Endodermal cell (in vitro differentiated cells): ENCODE data around the gene MBTPS1. TPM values are rescaled to one million over a fixed set of nuclear protein-coding genes. Genes with fewer than 3 reads are reported as not detected.

Source experiments
- DNase-seq: peaks from one replicate; pipeline ENCODE4 v3.0.0-alpha.2; 2017
- H3K27ac ChIP-seq: 2 replicates; pipeline ENCODE4 v1.5.1; 2013; ENCODE audit warnings: mild to moderate bottlenecking, low read depth, low read length, moderate library complexity
- H3K27me3 ChIP-seq: 2 replicates; pipeline ENCODE4 v1.6.1; 2013; ENCODE audit warnings: mild to moderate bottlenecking, low read length, moderate library complexity; ENCODE audit not compliant: insufficient read depth, control insufficient read depth, poor library complexity, severe bottlenecking
- H3K36me3 ChIP-seq: 2 replicates; pipeline ENCODE4 v1.7.0; 2013; ENCODE audit warnings: mild to moderate bottlenecking, low read length, moderate library complexity; ENCODE audit not compliant: control insufficient read depth, insufficient read depth
- H3K4me1 ChIP-seq: one replicate; pipeline ENCODE4 v1.7.0; 2013; ENCODE audit warnings: low read length; ENCODE audit not compliant: control insufficient read depth, insufficient read depth
- H3K4me3 ChIP-seq: 2 replicates; pipeline ENCODE4 v1.5.1; 2013; ENCODE audit warnings: mild to moderate bottlenecking, low read length, moderate library complexity
- H3K9ac ChIP-seq: 2 replicates; pipeline ENCODE4 v1.6.1; 2013; ENCODE audit warnings: mild to moderate bottlenecking, low read length, moderate library complexity; ENCODE audit not compliant: poor library complexity, severe bottlenecking; ENCODE audit errors: extremely low read depth
- H3K9me3 ChIP-seq: 2 replicates; pipeline ENCODE4 v1.6.1; 2013; ENCODE audit warnings: mild to moderate bottlenecking, low read length, moderate library complexity; ENCODE audit not compliant: control insufficient read depth
- H3K27ac Mint-ChIP-seq: 2 replicates; pipeline ENCODE4 v1.8.0; 2020; ENCODE audit warnings: mixed read lengths
- H3K27me3 Mint-ChIP-seq: 2 replicates; pipeline ENCODE4 v1.8.0; 2021; ENCODE audit warnings: mild to moderate bottlenecking, mixed read lengths; ENCODE audit not compliant: insufficient read depth
- H3K36me3 Mint-ChIP-seq: 2 replicates; pipeline ENCODE4 v1.8.0; 2020; ENCODE audit warnings: low read depth, mixed read lengths
- H3K4me1 Mint-ChIP-seq: 2 replicates; pipeline ENCODE4 v1.8.0; 2020; ENCODE audit warnings: mixed read lengths
- H3K4me3 Mint-ChIP-seq: 2 replicates; pipeline ENCODE4 v1.8.0; 2020; ENCODE audit warnings: mild to moderate bottlenecking, moderate library complexity, mixed read lengths
- H3K9me3 Mint-ChIP-seq: 2 replicates; pipeline ENCODE4 v1.8.0; 2020; ENCODE audit warnings: mild to moderate bottlenecking, mixed read lengths
- WGBS, 2 experiments: methylation state at CpG; one replicate each; pipeline versions ENCODE4 v1.1.5 to v1.1.7; 2013; ENCODE audit warnings: missing lambda C conversion rate in 2 of 2, mixed read lengths in 1 of 2; ENCODE audit not compliant: insufficient coverage in 1 of 2, insufficient read length in 1 of 2; 5-methylcytosine and 5-hydroxymethylcytosine counted together
- total RNA-seq, 2 donors: library from RNA; stranded (reverse); fragmentation: NEBNext Ultra II Directional in 1 of 2; extraction: Animal tissue kit (Norgen Biotek cat#: 25700) in 1 of 2; gene quantifications; 2 replicates in 1 of 2; 3 replicates in 1 of 2; pipeline ENCODE4 v1.2.1, GENCODE V29; 2021
- TF ChIP-seq, protein P1 (sequence below): fragments of 200-600 bp; sonication (generic); conservative IDR thresholded peaks from 2 replicates; pipeline ENCODE4 v1.5.0; 2021; ENCODE audit warnings: antibody characterized with exemption, mild to moderate bottlenecking

Gene MBTPS1
- total RNA-seq, 2 donors from 2014 or later = 59.7 to 62.9 TPM

DNA sequence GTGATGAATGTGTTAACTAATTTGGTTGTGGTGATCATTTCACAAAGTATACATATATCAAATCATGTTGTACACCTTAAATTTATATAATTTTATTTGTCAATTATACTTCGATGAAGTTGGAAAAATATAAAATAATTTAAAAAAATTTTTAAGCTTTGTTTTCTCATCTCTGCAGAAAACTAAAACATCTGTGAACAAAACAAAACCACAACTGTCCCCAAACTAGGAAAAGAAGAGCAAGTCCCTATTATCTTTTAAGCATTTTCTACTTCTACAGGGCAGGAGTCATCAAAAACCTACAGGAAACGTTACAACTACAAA is 21.7 kb upstream of the MBTPS1 start:
- TF ChIP-seq, protein P1, sequence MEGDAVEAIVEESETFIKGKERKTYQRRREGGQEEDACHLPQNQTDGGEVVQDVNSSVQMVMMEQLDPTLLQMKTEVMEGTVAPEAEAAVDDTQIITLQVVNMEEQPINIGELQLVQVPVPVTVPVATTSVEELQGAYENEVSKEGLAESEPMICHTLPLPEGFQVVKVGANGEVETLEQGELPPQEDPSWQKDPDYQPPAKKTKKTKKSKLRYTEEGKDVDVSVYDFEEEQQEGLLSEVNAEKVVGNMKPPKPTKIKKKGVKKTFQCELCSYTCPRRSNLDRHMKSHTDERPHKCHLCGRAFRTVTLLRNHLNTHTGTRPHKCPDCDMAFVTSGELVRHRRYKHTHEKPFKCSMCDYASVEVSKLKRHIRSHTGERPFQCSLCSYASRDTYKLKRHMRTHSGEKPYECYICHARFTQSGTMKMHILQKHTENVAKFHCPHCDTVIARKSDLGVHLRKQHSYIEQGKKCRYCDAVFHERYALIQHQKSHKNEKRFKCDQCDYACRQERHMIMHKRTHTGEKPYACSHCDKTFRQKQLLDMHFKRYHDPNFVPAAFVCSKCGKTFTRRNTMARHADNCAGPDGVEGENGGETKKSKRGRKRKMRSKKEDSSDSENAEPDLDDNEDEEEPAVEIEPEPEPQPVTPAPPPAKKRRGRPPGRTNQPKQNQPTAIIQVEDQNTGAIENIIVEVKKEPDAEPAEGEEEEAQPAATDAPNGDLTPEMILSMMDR = no peak
- Histone ChIP-seq H3K9me3 (peaks cover 12% of the 10 kb centered on the region), H3K4me1 (peaks cover 12% of the 10 kb centered on the region), H3K4me3 (no peak overlapping the region), H3K27me3 (no peaks in the 10 kb centered on the region), H3K36me3 (peaks cover 9% of the 10 kb centered on the region), H3K9ac (no peak overlapping the region), H3K27ac (peak overlapping the region; percentile 77)
- DNase-seq = no peak
- peaks cover 18% of the 10 kb centered on the region for H3K36me3 Mint-ChIP-seq
- peak overlapping the region; percentile 29 for H3K27ac Mint-ChIP-seq
- H3K4me1 Mint-ChIP-seq = peaks cover 36% of the 10 kb centered on the region
- H3K4me3 Mint-ChIP-seq = no peak overlapping the region
- 44 to 86% methylated on average over 1 of the region's 2 CpGs for WGBS, 2 experiments
- no peaks in the 10 kb centered on the region for H3K27me3 Mint-ChIP-seq
- peaks cover 2% of the 10 kb centered on the region for H3K9me3 Mint-ChIP-seq

GRCh38 chr16:84137769-84138357 is 21.1 kb upstream of the MBTPS1 start:
- H3K4me1 ChIP-seq = peaks cover 12% of the 10 kb centered on the region
- no peak for DNase-seq
- Mint-ChIP-seq H3K27ac (peak overlapping the region; percentile 28), H3K27me3 (no peaks in the 10 kb centered on the region), H3K4me1 (peaks cover 36% of the 10 kb centered on the region), H3K9me3 (peaks cover 2% of the 10 kb centered on the region), H3K4me3 (no peak overlapping the region), H3K36me3 (peaks cover 13% of the 10 kb centered on the region)
- no peak overlapping the region for H3K27ac ChIP-seq
- H3K27me3 ChIP-seq = no peaks in the 10 kb centered on the region
- H3K9me3 ChIP-seq = peaks cover 7% of the 10 kb centered on the region
- TF ChIP-seq, protein P1 = no peak
- H3K9ac ChIP-seq = no peak overlapping the region
- no peak overlapping the region for H3K4me3 ChIP-seq
- WGBS, 2 experiments = 89 to 90% methylated on average over 3 to 7 of the region's 7 CpGs
- peaks cover 10% of the 10 kb centered on the region for H3K36me3 ChIP-seq

GRCh38 chr16:84137287-84137686 is 20.5 kb upstream of the MBTPS1 start:
- H3K4me1 ChIP-seq = peaks cover 12% of the 10 kb centered on the region
- WGBS, 2 experiments = 85 to 94% methylated on average over 6 to 8 of the region's 8 CpGs
- H3K4me3 ChIP-seq = no peak overlapping the region
- H3K4me1 Mint-ChIP-seq = peaks cover 36% of the 10 kb centered on the region
- H3K27ac ChIP-seq = no peak overlapping the region
- H3K4me3 Mint-ChIP-seq = no peak overlapping the region
- no peak overlapping the region for H3K9ac ChIP-seq
- DNase-seq = no peak
- H3K36me3 ChIP-seq = peaks cover 14% of the 10 kb centered on the region
- no peaks in the 10 kb centered on the region for H3K27me3 Mint-ChIP-seq
- H3K9me3 ChIP-seq = peaks cover 1% of the 10 kb centered on the region
- peaks cover 2% of the 10 kb centered on the region for H3K9me3 Mint-ChIP-seq
- TF ChIP-seq, protein P1 = no peak
- peak overlapping the region; percentile 73 for H3K27ac Mint-ChIP-seq
- no peaks in the 10 kb centered on the region for H3K27me3 ChIP-seq
- peaks cover 15% of the 10 kb centered on the region for H3K36me3 Mint-ChIP-seq
